GM18511 (cell line): ENCODE data around the gene MROH2A.

Experiments used
- ATAC-seq: cut with Tn5 transposase; IDR thresholded peaks from one replicate; pipeline ENCODE4 v1.9.1; 2021; ENCODE audit warnings: mild to moderate bottlenecking, moderate library complexity; ENCODE audit not compliant: unreplicated experiment

MROH2A gene

DNA sequence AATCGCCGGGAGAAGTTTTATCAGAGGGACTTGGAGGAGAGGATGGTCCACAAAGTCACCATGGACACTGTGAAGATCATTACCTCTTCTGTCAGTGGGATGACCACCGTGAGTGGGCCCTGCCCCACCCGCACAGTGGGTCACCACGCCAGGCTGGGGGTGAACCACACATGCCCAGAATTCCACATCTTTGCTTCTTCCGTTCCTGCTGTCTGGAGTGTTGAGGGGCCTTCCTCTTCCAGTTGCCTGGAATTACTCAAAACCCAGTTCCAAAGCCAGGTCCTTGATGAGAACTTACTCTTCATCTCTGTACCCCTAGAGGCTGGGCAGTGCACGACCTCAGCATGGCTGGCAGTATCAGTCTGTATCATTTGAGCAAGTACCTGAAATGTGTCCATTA, 22.1 kb downstream of the MROH2A start:
- ATAC-seq, result no peak

DNA sequence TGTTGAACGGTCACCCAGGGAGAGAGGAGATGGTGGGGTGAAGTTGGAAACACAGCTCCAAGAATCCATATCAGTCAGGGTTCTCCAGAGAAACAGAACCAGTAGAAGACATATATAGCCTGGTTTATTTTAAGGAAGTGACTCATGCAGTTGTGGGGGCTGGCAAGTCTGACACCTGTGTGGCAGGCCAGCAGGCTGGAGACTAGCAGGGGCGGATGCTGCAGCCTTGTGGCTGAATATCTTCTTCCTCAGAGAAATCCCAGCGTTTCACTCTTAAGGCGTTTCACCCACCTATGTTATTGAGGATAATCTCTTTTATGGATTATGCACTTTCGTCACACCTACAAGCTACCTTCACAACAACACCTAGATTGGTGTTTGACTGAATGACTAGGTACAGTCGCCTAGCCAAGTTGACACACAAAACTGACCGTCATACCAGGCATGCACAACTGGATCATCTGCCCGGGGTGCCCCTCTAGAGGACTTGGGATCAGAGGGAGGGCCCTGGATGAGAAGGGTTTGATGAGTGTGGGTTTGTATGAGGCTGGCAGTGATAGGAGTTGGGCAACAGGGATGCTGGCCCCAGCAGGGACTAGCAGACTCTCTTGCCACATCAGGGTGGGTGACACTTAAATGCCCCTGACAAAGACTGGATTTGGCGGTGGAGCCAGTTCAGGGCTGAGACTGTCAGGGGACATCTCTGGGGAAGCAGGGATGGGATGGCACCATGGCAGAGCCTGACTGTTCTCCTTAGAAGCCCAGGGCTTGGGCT, 23.4 kb downstream of the MROH2A start:
- peak; percentile 64 for ATAC-seq

DNA sequence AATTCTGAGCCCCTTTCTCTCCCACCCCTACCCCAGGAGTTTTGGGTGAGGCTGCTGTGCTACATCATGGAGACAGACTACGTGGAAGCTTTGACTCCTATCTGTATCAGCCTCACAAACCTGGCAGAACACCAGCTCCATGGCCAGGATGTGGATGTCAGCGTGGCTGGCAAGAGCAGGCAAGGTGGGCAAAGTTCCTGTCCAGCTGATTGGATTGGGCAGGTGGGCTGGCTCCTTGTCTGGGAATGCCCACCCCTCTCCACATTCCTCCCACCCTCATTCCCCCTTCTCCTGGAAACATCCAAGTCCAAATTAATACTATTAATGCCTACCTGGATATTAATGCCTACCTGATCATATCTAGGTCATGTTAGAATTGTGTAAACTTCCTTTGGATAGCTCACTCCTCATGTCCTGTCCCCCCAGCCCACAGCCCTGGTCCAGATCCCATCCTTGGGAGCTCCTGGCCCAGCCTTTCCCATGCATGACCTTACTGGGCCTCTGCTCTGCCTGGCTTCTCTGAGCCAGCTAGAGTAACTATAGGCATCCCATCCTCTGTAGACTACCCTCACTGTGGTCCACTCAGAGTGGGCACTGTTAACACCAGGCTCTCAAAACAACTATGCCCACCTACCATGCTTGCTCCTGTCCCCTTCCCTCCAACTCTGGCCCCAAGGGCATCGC, 24.1 kb downstream of the MROH2A start:
- ATAC-seq, result no peak

DNA sequence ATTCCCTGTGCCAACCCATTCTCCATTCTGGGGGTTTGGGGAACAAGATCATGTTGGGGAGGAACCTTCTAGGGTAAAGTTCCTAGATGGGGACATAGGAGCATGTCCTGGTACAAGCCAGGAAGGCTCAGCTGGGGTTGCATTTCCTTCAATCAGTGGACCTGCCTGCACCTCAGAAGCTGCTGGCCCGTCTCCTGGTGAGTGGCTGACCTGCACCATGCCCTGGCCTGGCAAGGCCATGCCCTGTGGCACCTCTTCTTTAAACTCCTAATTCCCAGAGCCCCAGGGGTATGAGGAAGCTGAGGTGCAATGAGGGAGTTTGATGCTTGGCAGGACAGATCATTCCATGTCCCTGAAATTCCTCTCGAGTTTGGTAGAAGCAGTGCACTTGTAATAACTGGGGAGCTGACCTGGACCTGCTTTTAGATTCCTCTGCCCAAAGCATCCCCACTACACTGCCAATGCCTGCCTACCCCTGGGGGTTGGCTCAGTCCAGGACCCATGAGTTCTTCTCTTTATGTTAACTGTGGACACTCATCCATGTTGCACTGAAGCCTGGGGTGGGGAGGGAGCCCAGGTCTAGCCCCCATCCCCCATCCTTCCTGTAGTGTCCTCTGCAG, 25.3 kb downstream of the MROH2A start:
- no peak for ATAC-seq

DNA sequence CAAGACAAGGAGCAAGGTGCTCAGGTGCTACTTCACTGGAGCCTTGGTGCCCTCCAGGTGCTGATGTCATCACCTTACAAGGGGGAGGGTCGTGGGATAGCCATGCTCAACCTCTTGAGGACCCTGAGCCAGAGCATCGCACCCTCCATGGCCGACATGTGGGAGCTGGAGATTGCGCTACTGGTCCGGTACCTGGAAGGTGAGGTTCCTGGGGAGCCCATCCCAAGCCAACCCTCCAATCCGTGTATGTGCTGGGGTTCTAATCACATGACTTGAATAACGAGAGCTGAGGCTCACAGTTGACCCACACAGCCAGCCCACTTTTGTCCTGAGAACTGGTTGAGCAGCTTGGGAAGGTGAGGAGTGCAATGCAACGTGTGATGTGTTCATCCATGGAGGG, 25.9 kb downstream of the MROH2A start:
- no peak for ATAC-seq

DNA sequence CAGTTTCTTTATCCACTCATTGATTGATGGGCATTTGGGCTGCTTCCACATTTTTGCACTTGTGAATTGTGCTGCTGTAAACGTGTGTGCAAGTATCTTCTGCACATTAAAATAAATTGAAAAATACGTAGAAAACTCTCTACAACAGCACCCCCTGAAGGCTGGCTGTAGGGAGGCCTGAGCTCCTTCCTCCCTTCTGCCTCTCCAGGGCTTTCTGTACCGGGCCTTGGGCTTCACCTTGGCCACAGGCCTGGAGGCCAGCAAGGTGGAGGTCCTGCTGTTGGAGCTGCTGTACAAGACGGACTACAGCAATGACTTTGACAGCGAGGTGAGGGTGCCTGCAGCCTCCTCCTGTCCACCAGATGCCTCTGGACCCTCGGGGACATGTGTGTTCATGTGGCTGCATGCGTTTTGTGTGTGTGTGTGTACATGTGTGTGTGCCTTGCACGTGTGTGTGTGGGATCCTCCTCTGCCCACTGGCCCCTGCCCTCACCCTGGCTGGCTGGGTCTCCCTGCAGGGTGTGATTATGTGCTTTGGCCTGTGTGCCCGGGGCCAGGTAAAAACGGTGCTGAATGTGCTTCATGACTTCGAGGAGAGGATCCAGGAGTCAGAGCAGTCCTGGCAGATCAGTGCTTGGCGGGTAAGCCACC, 29.2 kb downstream of the MROH2A start:
- ATAC-seq, result no peak

DNA sequence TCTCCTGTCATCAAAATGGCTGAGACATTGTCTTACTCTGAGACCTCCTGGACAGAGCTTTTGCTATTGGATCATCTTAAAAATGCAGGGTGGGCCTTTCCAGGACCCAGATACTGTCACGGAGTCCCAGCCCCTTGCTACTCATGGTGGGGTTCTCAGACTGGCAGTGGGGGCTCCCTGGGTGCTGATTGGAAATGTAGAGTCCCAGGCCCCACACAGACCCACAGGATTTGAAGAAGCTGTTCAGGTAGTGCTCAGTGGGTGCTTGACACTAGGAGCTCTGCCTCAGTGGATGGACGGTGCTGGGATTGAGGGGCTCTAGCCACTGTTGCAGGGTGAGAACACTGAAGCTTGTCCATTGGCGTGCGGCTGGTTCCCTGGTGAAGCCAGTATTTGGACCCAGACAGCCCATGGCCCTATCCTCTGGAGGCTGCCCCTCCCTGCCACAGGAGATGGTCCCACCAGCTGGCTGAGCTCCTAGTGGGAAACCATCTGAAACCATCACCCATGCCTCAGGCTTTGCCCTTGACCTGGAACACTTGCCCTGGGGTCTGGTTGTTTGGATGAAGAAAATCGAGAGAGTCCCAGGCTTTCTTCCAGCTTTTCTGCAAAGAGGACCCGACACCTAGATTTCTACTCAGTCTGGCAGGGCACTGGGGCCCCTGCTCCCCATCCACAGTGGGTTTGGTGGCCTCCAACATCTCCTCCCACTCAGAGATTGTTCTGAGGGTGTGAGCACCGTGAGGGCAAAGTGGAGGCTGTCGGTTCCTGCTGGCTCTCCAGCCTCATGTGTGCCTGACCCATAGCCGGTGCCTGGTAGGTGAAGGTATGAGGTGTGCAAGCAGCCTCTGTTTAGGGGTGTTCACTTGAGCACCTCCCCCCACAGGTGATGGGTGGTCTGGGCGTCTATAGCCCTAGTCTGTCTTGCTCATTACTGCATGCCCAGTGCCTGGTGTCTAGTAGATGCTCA, 30.1 kb downstream of the MROH2A start:
- ATAC-seq, result no peak

DNA sequence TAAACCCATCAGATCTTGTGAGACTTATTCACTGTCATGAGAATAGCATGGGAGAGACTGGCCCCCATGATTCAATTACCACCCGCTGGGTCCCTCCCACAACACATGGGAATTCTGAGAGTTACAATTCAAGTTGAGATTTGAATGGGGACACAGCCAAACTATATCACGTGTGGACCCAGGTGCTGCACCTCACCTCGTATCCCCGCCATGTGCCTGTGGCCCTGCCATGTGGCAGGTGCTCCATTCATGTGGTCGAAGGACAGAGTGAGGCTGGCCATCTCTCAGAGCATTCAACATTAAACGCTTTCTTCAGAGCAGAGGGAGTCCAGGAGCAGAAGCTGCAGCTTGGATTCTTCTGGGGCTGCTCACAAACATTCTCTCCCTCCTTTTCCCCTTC, 32.3 kb downstream of the MROH2A start:
- ATAC-seq, result no peak

DNA sequence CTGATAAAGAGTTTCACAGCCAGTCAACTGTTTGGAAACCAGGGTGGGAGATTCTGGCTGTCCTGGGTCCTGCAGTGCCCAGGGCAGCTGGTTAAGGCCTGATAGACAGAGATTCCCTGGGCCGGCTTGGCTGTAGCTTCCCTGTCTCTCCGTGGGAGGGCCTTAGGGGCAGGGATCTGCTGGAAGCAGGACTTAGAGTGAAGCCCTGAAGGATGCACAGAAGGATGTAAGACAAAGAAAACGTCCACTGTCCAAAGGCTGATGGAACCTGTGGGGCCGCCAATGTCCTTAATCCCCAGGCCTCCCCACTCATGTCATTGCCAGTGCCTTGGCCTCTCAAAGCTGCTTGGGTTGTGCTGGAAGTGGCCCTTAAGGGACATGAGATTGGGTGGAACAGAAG, 33.0 kb downstream of the MROH2A start:
- no peak for ATAC-seq

DNA sequence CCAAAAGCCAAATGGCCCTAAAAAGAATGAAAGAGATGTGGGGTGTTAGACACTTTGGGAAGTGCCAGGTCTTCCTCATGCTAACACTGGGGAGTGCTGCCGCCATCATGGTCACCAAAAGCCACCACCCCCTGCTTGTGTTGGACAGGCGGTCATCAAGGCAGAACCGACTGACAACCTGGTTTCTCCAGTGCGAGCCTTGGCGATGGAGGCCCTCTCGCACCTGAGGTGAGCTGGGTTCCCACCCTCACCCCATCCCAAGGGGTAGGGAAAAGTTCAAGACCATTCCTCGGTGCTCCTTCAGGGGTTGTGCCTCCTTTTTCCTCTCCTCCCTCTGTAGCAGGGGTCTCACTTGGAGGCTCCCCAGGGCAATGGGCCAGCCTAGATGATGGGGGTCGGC, 33.6 kb downstream of the MROH2A start:
- no peak for ATAC-seq

DNA sequence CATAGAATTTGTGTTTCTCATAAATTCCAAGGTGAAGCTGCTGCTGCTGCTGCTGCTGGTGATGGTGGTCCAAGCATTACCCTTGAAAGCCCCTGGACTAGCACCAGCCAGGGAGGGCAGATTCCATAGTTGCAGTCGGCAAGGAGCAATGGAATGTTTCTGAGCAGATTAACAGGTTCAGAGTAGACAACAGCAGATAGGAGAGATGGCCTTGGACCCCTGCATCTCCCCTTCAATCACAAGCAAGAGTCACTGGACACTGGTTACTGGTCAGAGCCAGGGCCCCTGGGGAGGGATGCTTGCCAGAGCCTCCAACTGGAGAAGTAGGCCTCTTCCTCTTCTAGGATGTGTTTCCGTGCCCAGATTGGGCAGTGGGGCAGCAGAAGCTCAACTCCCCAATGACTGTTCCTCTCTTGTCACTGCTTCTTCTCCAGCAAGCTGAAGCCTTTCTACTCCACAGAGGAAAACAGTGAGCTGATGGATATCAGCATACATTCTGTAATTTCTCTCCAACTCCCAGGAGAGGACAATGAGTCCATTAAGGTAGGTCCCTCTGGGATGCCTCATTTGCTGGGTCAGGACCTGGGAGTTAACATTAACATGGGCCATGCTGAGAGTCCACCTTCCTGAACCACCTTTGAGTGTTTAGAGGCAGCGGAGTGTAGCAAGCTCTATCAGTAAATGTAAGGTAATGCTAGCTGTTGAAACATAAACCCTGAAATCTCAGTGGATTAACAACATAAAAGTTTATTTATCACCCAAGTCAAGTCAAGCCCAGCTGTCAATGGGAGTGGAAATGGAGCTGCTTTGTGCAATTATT, 35.3 kb downstream of the MROH2A start:
- no peak for ATAC-seq

DNA sequence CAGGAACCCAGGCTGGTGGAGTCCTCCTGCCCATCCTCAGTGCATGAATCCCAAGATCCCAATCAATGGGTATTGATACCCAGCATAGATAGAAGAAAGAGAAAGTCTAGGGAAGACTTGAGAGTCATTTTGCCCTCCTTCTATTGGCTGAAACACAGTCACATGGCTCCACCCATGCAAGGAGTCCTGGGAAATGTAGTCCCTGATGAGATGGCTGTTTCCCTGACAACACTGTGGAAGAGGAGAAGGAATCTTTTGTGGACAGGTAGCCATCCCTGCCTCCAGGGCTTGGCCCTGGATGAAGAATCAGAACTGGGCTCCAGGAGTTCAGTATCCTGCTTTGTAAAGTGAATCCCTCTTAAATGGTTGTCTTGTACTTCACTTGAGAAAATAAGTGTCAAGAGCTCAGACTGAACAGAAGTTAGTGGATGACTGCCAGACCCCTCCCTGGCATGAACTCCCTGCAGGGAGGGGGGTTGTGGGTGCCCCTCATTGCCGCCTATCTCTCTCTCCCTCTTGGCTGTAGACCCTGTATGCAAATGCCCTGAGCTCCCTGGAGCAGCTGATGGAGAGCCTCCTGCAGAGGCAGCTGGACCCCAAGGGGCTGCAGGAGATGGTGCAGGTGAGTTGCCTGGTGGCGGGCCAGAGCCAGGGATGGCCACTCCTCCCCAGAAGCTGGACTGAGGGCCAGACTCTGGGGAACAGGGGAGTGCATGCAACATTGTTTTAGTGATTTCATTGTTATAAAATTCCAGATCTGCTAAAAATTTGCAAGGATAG, 36.1 kb downstream of the MROH2A start:
- no peak for ATAC-seq

DNA sequence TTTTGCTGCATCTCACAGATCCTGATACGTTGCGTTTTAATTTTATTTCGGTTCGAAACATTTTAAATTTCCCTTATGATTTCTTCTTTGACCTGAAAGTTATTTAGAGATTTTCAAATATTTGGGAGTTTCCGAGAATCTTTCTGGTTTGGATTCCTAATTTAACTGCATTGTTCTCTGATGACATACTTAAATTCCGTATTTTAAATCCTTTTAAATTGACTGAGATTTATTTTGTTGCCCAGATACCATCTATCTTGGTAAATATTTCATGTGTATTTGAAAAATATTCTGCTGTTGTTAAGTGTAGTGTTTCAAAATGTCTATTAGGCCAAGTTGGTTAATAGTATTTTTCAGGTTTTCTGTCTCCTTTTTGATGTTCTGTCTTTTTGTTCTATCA, 37.7 kb downstream of the MROH2A start:
- ATAC-seq, result no peak

DNA sequence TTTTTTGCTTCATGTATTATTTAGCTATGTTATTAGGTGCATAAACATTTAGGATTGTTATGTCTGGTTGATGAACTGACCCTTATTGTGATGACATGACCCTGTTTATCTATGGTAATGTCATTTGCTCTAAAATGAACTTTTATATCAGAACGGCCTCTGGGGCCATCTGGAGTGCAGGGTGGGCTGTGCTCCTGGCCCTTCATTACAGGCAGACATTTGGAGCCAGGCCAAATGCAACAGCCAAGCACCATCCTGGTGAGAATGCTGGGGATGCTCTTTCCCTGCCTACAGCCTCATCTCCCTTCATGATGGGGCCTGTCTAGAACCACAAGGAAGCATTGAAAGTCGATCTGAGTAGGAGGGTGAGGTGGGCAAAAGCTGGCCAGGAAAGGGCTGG, 38.2 kb downstream of the MROH2A start:
- ATAC-seq, result no peak

DNA sequence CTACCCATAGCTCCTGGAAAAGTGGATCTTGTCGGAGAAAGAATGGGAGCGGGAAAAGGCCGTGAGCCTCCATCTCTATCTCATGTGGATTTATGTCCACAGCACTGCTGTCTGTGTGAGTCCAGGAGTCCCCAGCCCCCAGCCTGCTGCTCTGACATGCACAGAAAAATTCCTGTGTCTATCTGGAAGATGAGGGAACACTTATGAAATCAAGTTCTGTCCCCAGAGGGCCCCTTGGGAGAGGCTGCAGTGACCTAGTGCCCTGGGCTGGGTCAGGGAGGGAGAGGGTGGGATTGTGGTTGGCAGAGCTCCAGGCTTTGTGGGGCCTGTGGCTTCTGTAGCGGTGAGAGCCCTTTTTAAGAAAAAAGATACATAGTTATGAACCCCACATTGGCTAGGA, 38.6 kb downstream of the MROH2A start:
- no peak for ATAC-seq

DNA sequence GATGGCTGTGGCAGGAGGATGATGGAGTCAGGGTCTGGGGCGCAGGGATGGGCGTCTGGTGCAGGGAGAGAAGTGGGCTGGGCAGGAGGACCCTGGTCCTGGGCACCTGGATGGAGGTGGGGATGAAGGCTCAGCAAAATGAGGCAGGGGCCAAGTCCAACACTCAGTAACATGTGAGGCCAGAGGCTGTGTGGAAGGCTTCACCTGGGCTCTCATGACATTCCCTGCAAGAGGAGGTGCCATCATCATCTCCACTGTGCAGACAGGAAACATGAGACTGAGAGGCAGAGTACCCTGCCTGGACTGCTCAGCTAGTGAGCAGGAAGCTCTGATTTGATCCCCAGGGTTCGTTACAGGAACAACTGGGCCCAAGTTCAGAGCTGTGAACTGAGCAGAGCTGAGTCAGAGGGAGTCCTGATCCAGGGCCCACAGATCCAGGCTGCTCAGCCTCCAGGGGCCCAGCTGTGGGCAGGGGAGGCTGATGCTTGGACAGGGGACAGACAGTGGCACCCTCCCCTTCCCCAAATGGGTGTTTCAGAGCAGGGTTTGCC, 39.3 kb downstream of the MROH2A start:
- ATAC-seq, result no peak

DNA sequence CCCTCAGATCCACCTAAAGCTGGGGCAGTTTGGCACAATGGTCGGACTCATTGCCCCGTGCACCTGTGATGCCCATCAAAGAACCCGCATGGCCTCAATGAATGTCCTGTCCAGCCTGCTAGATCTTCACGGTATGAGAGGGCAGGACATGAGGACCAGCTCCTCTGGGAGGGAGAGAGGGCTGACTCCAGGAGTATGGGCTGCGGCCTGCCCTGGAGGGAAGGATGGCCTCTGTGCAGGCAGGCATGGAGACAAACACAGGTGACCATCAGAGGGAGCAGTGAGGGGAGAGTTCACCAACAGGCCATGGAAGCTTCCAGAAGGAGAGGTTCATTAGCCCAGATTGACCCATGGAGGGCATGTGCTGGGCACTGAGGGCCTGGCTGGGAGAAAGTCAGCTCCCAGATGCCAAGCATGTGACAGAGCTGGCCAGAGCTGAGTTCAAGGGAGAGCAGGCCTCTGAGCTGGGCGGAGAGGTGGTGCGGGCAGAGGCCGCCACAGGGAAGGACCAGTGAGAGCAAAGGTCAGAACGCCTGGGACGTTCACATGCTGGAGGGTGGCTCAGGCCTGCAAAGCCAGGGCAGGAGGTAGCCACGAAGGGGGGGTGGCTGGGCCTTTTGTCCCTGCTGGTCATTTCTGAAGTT, 40.0 kb downstream of the MROH2A start:
- ATAC-seq, result no peak
